Esophagus mucosa (tissue), 1 donor: ENCODE measurements around the gene ZNF519. TPM values are rescaled to one million over a fixed set of nuclear protein-coding genes. Genes with fewer than 3 reads are reported as not detected.

Experiments used
- ATAC-seq: fragments of 200-7000 bp; cut with Tn5 transposase; one replicate; pipeline ENCODE4 v1.9.1; 2020
- total RNA-seq: library from RNA; stranded (reverse); gene quantifications from one replicate; pipeline ENCODE4 v1.2.4, GENCODE V29; 2023
- donor health status: DM: yes; HTN: yes; CAD: no.

Gene ZNF519
- total RNA-seq, 1 donor from 2014 or later: 6.7 TPM

DNA sequence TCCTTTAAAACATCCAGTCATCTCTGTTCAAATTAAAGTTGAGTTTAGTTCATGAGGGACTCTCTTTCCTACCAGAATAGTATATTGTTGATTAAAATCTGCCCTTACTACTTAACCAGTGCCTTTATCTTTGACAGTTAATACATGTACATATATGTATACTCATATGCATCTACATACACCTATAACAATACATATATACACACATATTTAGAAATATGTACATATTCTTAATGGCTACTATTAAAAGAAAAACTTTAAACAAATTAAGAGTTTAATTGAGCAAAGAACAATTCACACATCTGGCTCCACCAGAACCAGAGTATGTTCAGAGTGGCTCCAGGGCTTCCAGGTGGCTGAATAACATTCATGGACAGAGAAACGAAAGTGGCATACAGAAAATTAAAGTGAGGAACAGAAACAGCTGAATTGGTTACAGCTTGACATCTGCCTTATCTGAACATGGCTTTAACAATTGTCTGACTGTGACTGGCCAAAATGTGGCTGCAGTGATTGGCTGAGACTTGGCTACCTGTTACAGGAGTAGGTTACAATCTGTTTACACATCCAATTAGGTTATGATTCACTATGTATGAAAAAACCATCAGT lies 38.8 kb downstream of the ZNF519 start:
- ATAC-seq: no peak

DNA sequence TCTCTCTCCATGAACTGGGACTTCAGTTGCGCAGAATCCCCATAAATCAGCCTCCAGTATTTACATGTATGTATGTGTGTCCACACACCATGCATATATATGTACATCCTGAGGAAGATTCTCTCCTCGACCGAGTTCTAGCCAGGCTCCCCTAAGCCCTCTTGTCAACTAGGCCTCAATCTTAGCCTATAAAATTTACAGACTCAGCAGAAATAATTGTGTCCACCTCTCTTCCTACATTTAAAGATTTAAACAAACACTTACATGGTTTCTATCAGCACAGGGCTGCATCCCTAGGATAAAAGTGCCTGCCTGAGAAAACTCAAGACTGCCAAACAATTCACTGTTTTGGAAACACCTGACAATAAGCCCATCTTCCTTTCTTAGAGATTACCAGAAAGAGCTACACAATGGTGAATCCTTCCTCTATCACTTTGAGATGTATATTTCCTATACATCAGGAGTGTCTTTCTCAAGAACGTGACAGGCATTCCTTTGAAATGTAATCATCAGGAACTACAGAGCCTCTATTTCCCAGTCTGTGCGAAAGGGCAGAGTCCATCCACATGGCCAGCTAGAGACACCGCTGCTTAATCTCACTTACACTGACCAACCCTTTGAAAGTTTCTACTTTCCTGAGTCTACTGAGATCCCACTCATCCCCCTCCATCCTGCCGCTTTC lies 39.5 kb downstream of the ZNF519 start:
- ATAC-seq: no peak

DNA sequence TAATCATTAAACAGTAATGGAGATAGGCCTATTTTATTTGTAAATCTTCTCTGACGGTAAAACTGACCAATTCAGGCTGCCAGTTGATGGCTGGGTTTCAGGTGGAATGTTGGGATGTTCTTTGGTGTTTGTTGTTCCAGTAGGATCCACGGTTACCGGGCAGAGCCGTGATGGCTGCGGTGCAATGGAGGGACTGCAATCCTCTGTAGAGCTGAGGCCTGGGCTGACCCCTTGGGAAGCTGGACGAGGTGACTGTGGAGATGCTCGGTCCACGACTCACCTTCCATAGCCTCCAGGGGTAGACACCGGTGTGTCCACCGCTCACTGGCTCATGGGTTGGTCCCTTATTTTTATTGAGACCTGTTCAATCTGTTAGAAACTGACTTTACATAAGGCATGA lies 42.5 kb downstream of the ZNF519 start:
- no peak for ATAC-seq

DNA sequence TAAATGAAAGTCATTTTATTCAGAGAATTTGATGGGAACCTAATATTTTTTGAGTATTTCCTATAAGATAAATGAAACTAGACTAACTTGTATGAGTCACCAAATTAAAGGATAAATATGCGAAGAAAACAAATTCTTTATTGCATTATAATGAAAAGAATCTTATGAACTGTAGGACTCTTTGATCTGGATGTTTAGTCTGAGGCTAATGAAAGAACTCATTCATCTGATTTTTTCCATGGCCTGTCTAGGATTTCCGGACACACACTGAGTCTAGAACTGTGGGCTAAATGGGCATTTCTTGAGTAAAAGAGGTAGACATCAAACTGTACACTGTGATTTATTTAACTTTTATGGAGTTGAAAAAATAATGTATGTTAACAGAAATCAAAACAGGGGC lies 43.0 kb downstream of the ZNF519 start:
- ATAC-seq: no peak

DNA sequence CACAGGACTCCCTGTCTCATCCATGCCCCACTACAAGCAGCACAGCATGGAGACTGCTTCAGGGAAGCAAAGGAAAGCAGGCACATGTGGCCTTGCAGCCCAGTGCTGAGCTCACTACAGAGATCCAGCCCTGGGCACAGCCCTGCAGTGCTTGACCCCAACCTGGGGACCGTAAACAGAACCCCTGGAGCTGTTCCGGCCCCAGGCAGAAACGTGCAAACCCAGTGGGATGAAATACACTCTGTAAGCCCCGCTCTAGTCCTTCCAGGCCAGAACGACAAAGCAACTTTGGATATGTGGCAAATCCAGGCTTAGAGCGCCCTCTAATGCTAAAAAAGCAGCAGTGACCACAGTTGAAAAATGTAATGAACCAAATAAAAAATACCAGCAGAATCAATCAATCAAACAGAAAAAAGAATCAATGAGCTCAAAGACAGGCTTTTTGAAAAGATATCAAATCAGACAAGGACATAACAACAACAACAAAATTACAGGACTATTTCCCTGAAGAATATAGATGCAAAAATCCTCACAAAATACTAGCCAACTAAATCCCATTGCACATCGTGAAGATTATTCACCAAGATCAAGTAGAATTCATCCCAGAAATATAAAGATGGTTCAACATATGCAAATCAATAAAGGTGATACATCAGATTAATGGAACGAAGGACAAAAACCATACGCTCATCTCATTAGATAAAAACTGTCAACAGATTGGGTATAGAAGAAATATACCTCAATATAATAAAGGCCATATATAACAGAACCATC lies 45.6 kb downstream of the ZNF519 start:
- ATAC-seq: peak; percentile 38

DNA sequence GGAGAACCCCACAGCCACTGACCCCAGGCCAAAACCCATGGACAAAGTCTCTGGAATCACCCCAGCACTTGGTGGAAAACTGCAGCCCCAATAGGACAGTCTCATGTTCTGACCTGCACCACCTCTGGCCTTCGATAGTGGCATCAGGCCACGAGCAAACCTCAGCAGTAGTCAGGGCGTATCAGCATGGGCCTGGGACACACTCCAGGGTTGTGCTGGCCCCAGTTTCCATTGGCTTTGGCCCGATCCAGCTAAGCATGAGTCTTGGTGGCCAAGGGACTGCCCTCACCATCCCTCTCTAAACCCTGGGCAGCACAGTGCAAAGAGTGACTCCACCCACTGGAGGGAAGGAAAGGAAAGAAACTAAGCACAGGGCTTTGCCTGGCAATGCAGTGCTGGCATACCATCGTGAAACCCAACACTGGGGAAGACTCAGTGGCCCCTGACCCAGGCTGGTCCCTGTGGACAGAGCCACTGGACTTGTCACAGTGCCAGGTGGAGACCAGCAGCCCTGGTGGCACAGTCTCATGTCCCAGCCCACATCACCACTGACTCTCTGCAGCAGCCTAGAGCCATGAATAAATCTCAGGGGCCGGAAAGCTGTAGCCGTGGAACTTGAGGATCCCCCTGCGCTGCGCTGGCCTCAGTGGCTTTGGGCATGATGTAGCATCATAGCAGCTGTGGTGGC lies 46.3 kb downstream of the ZNF519 start:
- ATAC-seq: no peak

DNA sequence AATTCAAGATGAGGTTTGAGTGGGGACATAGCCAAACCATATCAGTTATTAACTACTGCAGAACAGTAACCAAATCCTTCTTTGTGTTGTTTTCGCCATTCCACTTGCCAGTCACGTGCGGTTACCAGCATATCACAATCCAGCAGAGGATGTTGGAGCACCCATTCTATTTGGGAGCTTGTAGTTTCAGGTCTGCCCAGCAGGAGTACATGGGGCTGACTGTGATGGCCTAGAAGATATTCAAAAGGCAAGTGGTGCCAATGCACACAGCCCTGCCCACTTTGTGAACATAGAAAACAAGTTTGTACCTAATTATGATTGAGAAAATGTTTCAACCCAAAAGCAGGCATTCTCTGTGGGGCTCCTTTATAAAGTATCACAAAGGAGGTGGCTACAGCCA lies 57.0 kb downstream of the ZNF519 start:
- ATAC-seq: no peak

DNA sequence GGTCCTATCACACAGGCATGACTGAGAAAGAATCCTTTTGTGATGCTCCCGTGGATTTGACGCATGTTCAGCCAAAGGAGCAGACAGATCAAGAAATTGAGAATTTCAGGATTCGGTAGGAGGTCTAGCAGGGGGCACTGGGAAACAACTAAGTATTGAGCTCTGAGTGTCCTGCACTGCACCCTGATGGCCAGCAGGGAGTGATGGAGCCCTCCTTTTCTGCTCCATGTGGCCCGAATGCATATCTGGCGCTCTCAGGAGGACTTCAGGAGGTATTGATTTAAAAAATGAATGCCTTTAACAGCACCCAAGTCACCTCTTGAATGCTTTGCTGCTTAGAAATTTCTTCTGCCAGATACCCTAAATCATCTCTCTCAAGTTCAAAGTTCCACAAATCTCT lies 58.0 kb downstream of the ZNF519 start:
- ATAC-seq: no peak

DNA sequence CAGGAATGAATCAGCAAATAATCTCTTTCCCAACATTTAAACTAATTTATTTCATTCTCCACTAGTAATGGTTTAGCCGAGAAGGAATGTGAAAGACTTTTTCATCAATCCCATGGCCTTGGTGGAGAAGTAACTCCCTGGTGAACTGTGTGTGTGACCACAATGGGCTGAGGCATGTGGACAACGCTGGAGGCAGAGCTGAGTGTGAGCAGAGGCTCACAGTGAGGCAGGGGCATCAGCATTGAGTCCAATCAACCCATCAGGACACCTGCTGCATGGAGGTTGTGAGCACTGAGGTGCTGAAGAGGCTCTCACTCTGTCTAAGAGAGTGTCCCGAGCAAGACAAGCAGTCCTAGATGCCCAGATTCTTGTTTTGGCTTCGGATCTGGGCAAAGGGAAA lies 78.6 kb downstream of the ZNF519 start:
- no peak for ATAC-seq

Other genes starting within 250 kb of the ZNF519 start
- not detected for gene MC2R, start 216.9 kb downstream of the ZNF519 start, total RNA-seq